Measurements from ENCODE around the gene NFIB.

Gene NFIB

GRCh38 chr9:14153310-14153720 lies 160.6 kb downstream of the NFIB start:
- DNase-seq (ENCODE audit: low read depth), result no peak

DNA sequence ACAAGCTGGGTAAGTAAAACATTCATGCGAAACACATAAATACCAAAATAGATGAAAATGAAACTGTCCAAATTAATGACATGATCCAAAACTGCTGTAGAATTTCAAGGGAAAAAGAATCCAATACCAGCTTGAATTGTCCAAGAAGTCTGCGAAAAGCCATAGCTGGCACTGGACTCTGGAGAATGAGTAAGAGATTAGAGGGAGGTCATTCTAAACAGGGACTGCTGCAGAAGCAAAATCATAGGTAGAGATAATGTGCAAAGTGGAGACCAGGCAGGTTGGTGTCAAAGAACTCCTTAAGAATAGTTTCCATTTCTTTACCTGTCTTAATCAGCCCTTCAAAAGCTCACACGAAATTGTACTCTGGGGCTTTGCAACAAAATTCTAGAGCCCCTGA lies 162.5 kb downstream of the NFIB start:
- DNase-seq (ENCODE audit: low read depth), result no peak

DNA sequence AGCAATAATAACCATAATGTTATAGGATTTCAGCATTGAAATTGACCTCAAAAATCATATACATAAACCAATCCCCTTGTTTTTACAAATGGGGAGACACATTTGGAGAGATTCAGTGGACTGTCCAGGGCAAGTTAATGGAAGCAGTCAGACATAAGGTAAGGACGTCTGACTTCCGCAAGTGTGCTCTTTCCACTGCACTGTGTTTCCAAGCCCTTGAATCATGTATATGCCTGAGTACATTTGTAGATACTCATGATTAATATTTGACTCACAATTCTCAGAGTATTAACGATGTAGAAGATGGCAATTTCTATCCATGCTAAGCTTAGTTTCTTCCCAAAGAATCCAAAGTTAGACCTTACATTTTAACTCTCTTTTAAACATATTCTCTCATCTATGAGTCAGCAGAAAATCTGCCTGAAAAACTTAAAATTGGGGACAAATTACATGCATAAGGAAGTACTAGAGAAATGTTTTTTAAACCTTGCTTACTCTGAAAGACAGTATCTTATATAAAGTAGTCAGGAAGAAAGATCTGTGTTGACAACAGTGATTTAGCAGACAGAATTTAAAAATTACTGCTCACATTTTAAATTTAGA lies 165.3 kb downstream of the NFIB start:
- no peak for DNase-seq (ENCODE audit: low read depth)

DNA sequence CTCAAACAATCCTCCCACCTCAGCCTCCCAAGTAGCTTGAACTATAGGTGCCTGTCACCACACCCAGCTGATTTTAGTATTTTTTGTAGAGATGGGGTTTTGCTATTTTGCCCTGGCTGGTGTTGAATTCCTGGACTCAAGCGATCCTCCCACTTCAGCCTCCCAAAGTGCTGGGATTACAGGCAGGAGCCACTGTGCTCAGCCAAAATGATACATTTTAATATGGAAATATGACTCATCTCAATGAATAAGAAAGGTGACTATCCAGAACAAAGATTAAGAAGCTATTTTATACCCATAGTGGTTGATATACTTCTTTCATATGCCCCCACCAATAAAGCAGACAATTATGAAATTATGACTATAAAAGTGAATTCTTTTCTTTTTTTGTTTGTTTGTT lies 166.2 kb downstream of the NFIB start:
- no peak for DNase-seq (ENCODE audit: low read depth)

- DNase-seq (ENCODE audit: low read depth), result no peak
Measured at GRCh38 chr9:14146201-14146874, 167.6 kb downstream of the NFIB start.

- no peak for DNase-seq (ENCODE audit: low read depth)
Measured at GRCh38 chr9:14144215-14144614, 169.7 kb downstream of the NFIB start.

- no peak for DNase-seq (ENCODE audit: low read depth)
Measured at GRCh38 chr9:14141699-14142098, 172.2 kb downstream of the NFIB start.

DNA sequence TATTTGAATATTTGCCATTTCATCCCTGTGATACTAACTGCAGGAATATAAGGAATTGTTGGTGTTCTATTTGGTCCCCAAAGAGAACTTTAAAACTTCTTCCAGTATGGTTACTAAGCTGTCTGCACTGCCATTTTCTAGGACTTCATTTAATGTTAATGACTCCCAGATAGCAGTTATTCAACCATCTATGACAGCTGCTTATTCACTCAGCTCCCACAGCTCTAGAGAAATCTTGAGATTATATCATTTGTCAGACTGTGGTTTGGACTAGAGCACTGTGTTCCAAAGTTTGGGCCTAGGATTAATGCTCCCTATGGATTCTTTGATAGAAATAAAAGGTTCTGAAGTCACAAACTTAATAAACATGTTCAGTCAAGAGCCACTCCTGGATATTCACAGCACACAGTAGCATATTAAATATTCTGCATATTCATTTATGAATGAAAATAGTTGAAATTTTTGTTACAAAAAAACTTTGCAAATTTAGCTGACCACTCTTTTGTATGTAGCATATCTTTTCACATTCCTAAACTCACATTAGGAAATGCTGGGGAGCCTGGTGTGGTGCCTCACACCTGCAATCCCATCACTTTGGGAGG lies 173.7 kb downstream of the NFIB start:
- DNase-seq (ENCODE audit: low read depth), result no peak

DNA sequence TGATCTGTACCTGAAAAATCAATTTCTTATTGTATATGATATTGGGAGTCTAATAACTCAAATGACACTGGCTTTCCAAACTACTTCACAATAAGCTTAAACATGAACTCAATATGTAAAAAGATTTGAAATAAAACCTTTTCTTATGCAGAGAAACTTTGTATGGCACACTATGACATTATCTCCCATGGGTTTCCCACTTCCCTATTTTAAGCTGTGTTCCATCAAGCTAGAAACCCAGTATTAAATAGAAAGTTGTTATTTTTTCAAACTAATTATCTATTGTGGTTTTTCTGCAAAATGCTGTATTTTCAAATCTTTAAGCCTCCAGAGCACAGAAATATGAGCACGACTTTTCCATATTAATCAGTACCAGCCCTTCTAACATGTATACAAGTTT lies 174.7 kb downstream of the NFIB start:
- no peak for DNase-seq (ENCODE audit: low read depth)

- no peak for DNase-seq (ENCODE audit: low read depth)
Measured at GRCh38 chr9:14136646-14137370, 177.1 kb downstream of the NFIB start.

DNA sequence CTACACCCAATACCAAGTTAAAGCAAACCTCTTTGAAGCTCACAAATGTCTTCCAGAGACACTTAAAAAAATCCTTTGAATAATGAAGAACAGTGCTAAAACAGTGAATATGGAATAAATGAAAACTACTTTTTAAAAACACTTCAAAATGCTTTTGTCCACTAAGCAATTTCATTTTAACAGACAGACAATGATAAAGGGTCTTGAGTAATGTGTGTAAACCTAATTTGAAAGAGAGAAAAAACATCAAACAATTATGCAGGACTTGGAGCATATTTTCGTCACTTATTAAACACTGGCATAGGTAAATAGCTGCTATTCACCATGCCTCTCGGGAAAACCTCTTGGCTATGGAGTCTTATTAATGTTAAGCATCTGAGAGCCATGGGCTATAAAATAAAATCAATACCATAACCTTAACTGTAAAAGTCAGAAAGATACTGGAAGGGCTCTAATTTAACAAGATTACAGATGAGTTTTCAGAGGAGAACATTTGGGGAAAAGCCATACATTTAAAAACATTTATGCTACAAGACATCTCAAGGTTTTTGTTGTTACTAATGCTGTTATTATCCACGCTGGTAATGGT lies 177.8 kb downstream of the NFIB start:
- DNase-seq (ENCODE audit: low read depth), result no peak

DNA sequence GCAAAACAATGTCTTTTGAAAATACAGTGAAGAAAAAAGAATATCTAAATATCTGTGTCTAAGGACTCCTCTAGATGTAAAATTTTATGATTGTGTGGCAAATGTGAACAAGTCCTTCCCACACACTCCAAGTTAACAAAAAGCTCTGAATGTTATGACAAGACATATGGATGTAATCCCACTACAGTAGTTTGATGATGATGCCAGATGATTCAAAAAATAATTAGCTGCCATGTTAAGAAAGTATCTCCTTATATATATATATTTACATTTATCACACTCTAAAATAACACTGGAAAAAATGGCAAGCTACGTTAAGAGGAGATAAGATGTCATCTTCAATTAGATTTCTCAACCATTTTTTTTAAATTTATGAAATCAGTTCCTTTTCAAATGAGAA lies 178.5 kb downstream of the NFIB start:
- no peak for DNase-seq (ENCODE audit: low read depth)

GRCh38 chr9:14133394-14133793 lies 180.5 kb downstream of the NFIB start:
- no peak for DNase-seq (ENCODE audit: low read depth)

DNA sequence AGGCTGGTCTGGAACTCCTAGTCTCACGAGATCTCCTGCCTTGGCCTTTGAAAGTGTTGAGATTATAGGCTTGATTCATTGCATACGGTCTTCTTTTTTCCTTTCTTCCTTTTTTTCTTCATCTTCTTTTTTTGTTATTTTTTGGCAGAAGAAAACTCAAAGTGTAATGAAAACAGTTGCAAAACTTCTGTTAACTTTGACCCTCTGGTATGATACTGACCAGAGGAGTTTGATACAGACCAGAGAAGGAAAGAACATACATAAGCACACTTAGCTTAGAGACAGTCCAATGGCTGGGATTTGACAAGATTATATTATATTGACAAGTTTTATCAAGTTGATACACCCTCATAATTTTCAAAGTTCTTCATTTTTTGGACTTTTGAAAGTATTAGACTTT lies 181.2 kb downstream of the NFIB start:
- no peak for DNase-seq (ENCODE audit: low read depth)

GRCh38 chr9:14131356-14132088 lies 182.4 kb downstream of the NFIB start:
- DNase-seq (ENCODE audit: low read depth), result no peak

DNA sequence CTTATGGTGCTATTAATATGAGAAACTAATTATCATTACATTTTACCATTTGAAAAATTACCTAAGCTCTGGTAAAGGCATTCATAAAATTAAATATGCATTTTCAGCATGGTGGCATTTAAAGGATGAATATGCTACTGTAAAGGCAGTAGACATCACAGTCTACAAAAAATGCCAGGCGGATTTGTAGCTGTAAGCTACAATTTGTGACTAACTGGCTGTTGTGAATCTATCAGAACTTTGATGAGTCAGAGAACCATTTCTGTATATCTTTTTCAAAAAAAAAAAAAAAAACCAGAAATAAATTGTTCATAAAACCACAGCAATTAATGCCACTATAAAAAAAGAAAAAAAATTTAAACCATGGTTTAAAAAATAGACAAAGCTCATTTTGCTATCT lies 186.3 kb downstream of the NFIB start:
- no peak for DNase-seq (ENCODE audit: low read depth)

DNA sequence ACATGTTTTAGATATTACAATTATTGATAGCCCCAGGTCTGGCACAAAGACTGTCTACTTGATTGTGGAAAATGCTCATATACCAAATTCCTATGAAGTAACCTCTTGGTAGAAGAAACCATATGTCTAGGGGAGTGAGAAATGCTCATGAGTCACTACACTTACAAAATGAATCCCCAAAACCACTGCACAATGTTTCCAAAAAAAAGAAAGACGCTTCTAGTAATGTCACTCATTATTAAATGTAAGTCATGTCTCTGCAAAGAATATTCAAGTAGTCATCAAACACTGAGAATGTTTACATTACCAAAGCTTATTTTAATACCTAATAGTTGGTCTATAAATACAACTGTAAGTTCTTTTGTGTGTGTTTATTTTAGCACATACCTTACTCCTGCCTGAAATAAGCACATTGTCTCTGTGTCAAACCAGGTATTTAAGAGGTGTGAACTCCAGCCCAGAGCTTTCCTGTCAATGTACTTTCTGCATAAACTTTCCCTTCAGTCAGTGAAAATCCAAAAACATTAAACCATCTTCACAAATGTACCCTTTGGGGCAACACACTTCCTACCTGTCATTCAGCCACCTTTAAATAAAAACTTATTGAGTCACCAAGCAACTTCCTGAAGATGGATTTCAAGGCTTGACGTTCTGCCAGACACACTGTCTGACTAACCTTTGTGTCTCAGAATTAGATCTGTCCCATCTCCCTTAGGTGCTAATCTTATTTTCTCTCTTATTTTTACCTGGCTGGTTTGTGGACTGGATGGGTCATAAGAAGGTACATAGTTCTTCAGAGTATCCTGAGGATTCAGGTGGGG lies 194.0 kb downstream of the NFIB start:
- no peak for DNase-seq (ENCODE audit: low read depth)

- DNase-seq (ENCODE audit: low read depth), result no peak
Measured at GRCh38 chr9:14112226-14112625, 201.7 kb downstream of the NFIB start.

- no peak for DNase-seq (ENCODE audit: low read depth)
Measured at GRCh38 chr9:14111696-14112095, 202.2 kb downstream of the NFIB start.

DNA sequence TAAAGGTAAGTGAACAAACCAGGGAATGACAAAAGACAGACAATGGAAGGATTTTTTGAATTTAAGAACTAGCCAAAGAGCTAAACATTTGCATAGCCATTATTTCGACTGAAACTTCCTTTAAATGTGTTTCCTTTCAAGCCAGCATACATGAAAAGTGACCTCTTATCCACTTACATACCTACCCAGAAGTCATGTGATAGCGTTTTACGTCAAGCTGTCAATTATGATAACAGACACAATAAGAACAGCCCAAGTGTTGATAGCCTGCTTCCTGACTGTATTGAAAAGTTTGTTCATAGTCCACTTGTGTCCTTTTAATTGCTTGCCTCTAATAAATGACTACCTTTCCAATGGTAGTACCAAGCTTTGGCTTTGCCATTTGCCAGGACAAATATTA lies 206.0 kb downstream of the NFIB start:
- DNase-seq (ENCODE audit: low read depth), result no peak

DNA sequence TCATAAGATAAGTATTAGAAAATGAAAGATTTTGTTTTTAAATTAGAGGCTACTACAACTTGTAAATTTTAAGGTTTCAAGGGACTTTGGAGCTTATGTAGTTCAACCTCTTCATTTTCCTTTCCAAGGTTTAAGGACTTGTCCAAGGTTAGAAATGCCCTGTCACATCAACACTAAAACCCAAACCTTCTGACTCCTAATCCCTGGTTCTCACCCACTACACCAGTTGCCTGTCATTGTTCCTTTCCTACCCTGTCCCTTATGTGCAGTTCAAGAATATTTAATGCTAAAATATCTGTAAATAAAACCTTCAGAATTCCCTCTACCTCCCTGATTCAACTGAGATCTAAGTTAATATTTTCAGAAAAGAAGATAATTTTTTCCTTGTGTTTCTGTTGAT lies 206.4 kb downstream of the NFIB start:
- DNase-seq (ENCODE audit: low read depth), result no peak

All from stimulated activated CD8-positive, alpha-beta memory T cell treated with anti-CD3 and anti-CD28 coated beads, Interleukin-15, amount 100 ng/mL, for 1 hour (primary cell).